GM23248 (cell line): ENCODE data around the gene KRTAP2-3. TPM values are rescaled to one million over a fixed set of nuclear protein-coding genes. Genes with fewer than 3 reads are reported as not detected.

Source experiments
- DNase-seq: peaks from one replicate; pipeline ENCODE4 v3.0.0-alpha.2; 2015
- H2AFZ ChIP-seq: fragments of 200-600 bp; sonication (generic); 2 replicates; pipeline ENCODE4 v1.6.1; 2016; ENCODE audit warnings: antibody characterized with exemption
- H3F3A ChIP-seq: fragments of 200-600 bp; sonication (generic); 2 replicates; pipeline ENCODE4 v1.6.1; 2016; ENCODE audit warnings: mild to moderate bottlenecking, antibody characterized with exemption, mixed run types; ENCODE audit not compliant: insufficient read depth
- H3K27ac ChIP-seq: fragments of 200-600 bp; sonication (generic); 2 replicates; pipeline ENCODE4 v1.5.1; 2016; ENCODE audit warnings: mild to moderate bottlenecking
- H3K27me3 ChIP-seq: fragments of 200-600 bp; sonication (generic); replicated peaks from 2 replicates; pipeline ENCODE4 v1.6.1; 2016; ENCODE audit warnings: mild to moderate bottlenecking; ENCODE audit not compliant: insufficient read depth
- H3K36me3 ChIP-seq: fragments of 200-600 bp; sonication (generic); 2 replicates; pipeline ENCODE4 v1.6.1; 2016; ENCODE audit warnings: low read depth, mild to moderate bottlenecking
- H3K4me1 ChIP-seq: fragments of 200-600 bp; sonication (generic); 2 replicates; pipeline ENCODE4 v1.6.1; 2016; ENCODE audit warnings: mild to moderate bottlenecking; ENCODE audit not compliant: insufficient read depth
- H3K4me2 ChIP-seq: fragments of 200-600 bp; sonication (generic); one replicate; pipeline ENCODE4 v1.6.1; 2016; ENCODE audit warnings: mild to moderate bottlenecking; ENCODE audit not compliant: unreplicated experiment
- H3K4me3 ChIP-seq: fragments of 200-600 bp; sonication (generic); 2 replicates; pipeline ENCODE4 v1.5.1; 2016; ENCODE audit warnings: mild to moderate bottlenecking
- H3K79me2 ChIP-seq: fragments of 200-600 bp; sonication (generic); 2 replicates; pipeline ENCODE4 v1.6.1; 2016; ENCODE audit warnings: mild to moderate bottlenecking; ENCODE audit not compliant: insufficient read depth
- H3K9ac ChIP-seq: fragments of 200-600 bp; sonication (generic); 2 replicates; pipeline ENCODE4 v1.6.1; 2016; ENCODE audit warnings: mild to moderate bottlenecking
- H3K9me2 ChIP-seq: fragments of 200-600 bp; sonication (generic); 2 replicates; pipeline ENCODE4 v1.6.1; 2016; ENCODE audit warnings: mixed run types, mild to moderate bottlenecking, moderate library complexity; ENCODE audit not compliant: insufficient read depth
- H3K9me3 ChIP-seq: fragments of 200-600 bp; sonication (generic); one replicate; pipeline ENCODE4 v1.6.1; 2017; ENCODE audit warnings: low read depth
- H4K20me1 ChIP-seq: fragments of 200-600 bp; sonication (generic); 2 replicates; pipeline ENCODE4 v1.6.0; 2016; ENCODE audit not compliant: insufficient read depth
- EZH2 ChIP-seq: fragments of 200-600 bp; sonication (generic); IDR thresholded peaks from 2 replicates; pipeline ENCODE4 v1.6.1; 2018; ENCODE audit warnings: antibody characterized with exemption, mild to moderate bottlenecking; ENCODE audit not compliant: insufficient read depth, poor library complexity, severe bottlenecking
- EZH2phosphoT487 ChIP-seq: fragments of 200-600 bp; sonication (generic); IDR thresholded peaks from 2 replicates; pipeline ENCODE4 v1.6.1; 2018; ENCODE audit warnings: antibody characterized with exemption, moderate library complexity, mild to moderate bottlenecking, low read depth; ENCODE audit not compliant: insufficient read depth
- WGBS, 2 experiments: methylation state at CpG; one replicate each; pipeline ENCODE4 v1.1.6; 2015 to 2017; ENCODE audit warnings: low lambda C conversion rate in 2 of 2, low coverage in 1 of 2; ENCODE audit errors: missing lambda C conversion rate in 2 of 2; 5-methylcytosine and 5-hydroxymethylcytosine counted together
- in situ Hi-C: fragments of 300-500 bp; cut with MboI; formaldehyde crosslinking; loops from 2 replicates; pipeline ENCODE4 v1.15.0; 2020
- polyA plus RNA-seq: library from polyadenylated mRNA; unstranded; fragments of >200 nt; fragmentation: Nextera tagmentation; extraction: Ambion mirVana; gene quantifications from 2 replicates; pipeline ENCODE4 v1.2.1, GENCODE V29; 2016
- total RNA-seq: library from RNA; depleted of rRNA; stranded (reverse); fragments of >200 nt; shearing (Covaris generic); gene quantifications from 2 replicates; pipeline ENCODE4 v1.2.3, GENCODE V29; 2014

KRTAP2-3 gene
- total and polyA plus RNA-seq, 2 experiments from 2014 or later, result 13.4 to 55.2 TPM

DNA sequence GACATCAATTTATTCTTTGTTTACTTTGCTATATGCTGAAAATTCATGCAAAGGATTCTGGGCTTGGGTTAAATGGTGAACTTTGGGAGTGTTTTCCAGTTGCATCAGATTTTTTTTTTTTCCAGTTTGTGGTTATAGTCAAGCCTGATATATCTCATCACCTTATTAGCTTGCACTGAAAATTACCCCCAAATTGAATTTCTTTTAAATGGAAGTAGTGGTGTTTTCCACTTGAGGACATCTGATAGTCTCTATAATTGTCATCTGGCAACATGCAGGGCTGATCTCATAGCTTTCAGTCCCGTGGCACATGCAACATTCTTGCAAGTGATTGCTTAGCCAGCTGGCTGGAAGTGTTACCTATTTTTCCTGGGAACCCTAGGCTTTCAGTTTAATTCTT, 46.3 kb downstream of the KRTAP2-3 start:
- no peaks in the 10 kb centered on the region for H4K20me1 ChIP-seq
- no peak overlapping the region for H3K9ac ChIP-seq
- peaks cover 16% of the 10 kb centered on the region for H3K4me1 ChIP-seq
- DNase-seq, result peak; percentile 79
- peaks cover 28% of the 10 kb centered on the region for H3F3A ChIP-seq
- H3K9me3 ChIP-seq, result no peaks in the 10 kb centered on the region
- TF ChIP-seq EZH2phosphoT487 (no peak), EZH2 (no peak)
- no peaks in the 10 kb centered on the region for H3K27me3 ChIP-seq
- peak overlapping the region; percentile 60 for H3K27ac ChIP-seq
- H3K4me3 ChIP-seq, result no peak overlapping the region
- no peaks in the 10 kb centered on the region for H3K79me2 ChIP-seq
- H2AFZ ChIP-seq, result no peak overlapping the region
- peak overlapping the region; percentile 16 for H3K4me2 ChIP-seq
- H3K9me2 ChIP-seq, result no peaks in the 10 kb centered on the region
- 0 to 13% methylated on average over 1 of the region's 1 CpG for WGBS, 2 experiments
- in situ Hi-C loops, result no loop called here
- no peaks in the 10 kb centered on the region for H3K36me3 ChIP-seq

DNA sequence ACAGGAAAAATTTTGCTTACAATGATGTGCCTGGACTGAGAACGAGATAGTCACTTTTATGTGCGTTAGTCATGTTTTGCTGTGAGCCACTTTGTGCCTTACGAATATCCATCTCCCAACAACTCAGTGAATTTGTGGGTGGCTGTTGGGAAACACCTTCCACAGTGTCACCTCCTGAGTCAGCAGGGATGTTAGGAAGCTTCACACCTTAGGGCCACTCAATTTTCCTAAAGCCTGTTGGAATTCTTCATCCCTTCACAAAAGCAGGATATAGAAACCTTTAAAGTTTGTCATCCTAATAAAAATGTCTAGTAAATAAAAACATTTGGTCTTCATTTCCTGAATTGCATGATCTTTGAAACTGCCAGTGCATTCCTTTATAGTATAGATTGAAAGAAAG, 46.7 kb downstream of the KRTAP2-3 start:
- no peaks in the 10 kb centered on the region for H4K20me1 ChIP-seq
- no peaks in the 10 kb centered on the region for H3K9me2 ChIP-seq
- H3K4me1 ChIP-seq, result peaks cover 16% of the 10 kb centered on the region
- no peaks in the 10 kb centered on the region for H3K36me3 ChIP-seq
- peak overlapping the region; percentile 16 for H3K4me2 ChIP-seq
- H3K79me2 ChIP-seq, result no peaks in the 10 kb centered on the region
- WGBS, 2 experiments, result 8 to 10% methylated on average over 3 of the region's 3 CpGs
- H3K27me3 ChIP-seq, result no peaks in the 10 kb centered on the region
- H3K9me3 ChIP-seq, result no peaks in the 10 kb centered on the region
- H3F3A ChIP-seq, result peaks cover 28% of the 10 kb centered on the region
- TF ChIP-seq EZH2phosphoT487 (no peak), EZH2 (no peak)
- peak; percentile 81 for DNase-seq
- in situ Hi-C loops, result no loop called here
- peak overlapping the region; percentile 60 for H3K27ac ChIP-seq
- no peak overlapping the region for H3K9ac ChIP-seq
- H3K4me3 ChIP-seq, result no peak overlapping the region
- peak overlapping the region; percentile 34 for H2AFZ ChIP-seq

DNA sequence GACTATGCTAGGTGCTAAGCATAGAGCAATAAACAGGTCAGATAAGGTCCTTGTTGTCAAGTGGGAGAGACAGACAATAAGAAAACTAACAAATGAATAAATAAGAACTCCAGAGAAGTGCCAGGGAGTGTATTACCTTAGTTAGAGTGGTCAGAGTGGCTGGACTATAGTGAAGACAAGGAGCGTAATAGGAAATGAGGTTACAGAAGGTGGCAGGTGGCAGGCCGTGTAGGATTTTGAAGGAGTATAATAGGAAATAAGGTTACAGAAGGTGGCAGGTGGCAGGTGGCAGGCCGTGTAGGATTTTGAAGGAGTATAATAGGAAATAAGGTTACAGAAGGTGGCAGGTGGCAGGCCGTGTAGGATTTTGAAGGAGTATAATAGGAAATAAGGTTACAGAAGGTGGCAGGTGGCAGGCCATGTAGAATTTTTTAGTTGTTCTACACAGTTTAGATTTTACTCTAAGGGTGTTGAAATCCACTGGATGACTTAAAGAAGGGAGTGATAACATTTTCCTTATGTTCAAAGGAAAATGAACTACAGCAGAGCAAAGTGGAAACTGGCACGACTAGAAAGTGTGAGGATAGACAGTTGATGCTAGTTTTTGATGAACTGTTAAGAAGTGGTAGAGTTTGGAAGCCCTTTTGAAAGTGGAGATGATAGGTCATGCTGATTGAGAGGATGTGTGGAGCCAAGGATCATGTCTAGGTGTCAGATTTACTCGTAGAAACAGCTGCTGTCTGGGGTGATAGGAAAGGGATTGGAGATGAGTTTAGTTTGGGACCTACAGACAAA, 47.4 kb downstream of the KRTAP2-3 start:
- Histone ChIP-seq H2AFZ (peak overlapping the region; percentile 34), H3K4me1 (peaks cover 16% of the 10 kb centered on the region)

DNA sequence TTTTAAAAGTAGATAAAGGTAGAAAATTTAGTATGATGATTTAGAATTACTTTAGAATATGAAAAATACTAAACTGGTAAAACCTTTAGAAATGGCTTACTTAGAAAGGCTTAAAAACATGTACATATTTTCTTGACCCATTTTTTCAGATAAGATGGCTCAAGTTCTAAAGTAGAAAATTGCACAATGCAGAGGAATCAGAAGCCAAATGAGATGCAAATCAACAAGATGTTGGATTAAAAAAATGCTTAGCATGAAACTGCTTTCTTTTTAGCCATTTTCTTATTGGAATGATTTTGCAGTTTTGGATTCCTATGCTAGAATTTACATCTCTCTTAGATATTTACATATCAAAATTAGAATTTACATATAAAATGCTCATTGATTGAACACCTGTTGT, 49.5 kb downstream of the KRTAP2-3 start:
- no peaks in the 10 kb centered on the region for H3K9me3 ChIP-seq
- no peaks in the 10 kb centered on the region for H3K27me3 ChIP-seq
- no peak overlapping the region for H3K4me2 ChIP-seq
- peaks cover 16% of the 10 kb centered on the region for H3K4me1 ChIP-seq
- H3K79me2 ChIP-seq, result no peaks in the 10 kb centered on the region
- no peaks in the 10 kb centered on the region for H3K9me2 ChIP-seq
- no peak for DNase-seq
- no peak for TF ChIP-seq EZH2
- TF ChIP-seq EZH2phosphoT487, result no peak
- H2AFZ ChIP-seq, result no peak overlapping the region
- H3K4me3 ChIP-seq, result no peak overlapping the region
- H4K20me1 ChIP-seq, result no peaks in the 10 kb centered on the region
- no peak overlapping the region for H3K9ac ChIP-seq
- peaks cover 28% of the 10 kb centered on the region for H3F3A ChIP-seq
- in situ Hi-C loops, result no loop called here
- no peak overlapping the region for H3K27ac ChIP-seq
- H3K36me3 ChIP-seq, result no peaks in the 10 kb centered on the region

More for the DNA sequence above, 47.4 kb downstream of the KRTAP2-3 start:
- no peak for TF ChIP-seq EZH2
- TF ChIP-seq EZH2phosphoT487, result no peak
- DNase-seq, result no peak
- H3K4me2 ChIP-seq, result peak overlapping the region; percentile 16
- H3K9ac ChIP-seq, result no peak overlapping the region
- 90 to 91% methylated on average over 6 of the region's 6 CpGs for WGBS, 2 experiments
- no peaks in the 10 kb centered on the region for H3K27me3 ChIP-seq
- no peaks in the 10 kb centered on the region for H3K9me3 ChIP-seq
- H4K20me1 ChIP-seq, result no peaks in the 10 kb centered on the region
- H3K36me3 ChIP-seq, result no peaks in the 10 kb centered on the region
- H3K27ac ChIP-seq, result peak overlapping the region; percentile 60
- H3K4me3 ChIP-seq, result no peak overlapping the region
- H3F3A ChIP-seq, result peaks cover 28% of the 10 kb centered on the region
- H3K79me2 ChIP-seq, result no peaks in the 10 kb centered on the region
- in situ Hi-C loops, result no loop called here
- H3K9me2 ChIP-seq, result no peaks in the 10 kb centered on the region

DNA sequence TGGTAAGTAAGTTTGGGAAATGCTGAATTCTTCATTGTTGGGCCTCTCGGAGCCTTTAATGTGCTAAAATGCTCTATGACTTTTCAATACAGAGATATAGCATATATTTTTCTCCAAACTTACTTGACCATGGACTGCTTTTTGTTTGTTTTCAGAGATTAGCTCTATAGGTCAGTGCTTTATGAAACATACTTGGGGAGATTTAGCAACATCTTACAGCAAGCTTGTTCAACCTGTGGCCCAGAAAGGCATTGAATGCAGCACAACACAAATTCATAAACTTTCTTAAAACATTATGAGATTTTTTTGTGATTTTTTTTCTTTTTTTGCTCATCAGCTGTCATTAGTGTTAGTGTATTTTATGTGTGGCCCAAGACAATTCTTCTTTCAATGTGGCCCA, 50.0 kb downstream of the KRTAP2-3 start:
- Histone ChIP-seq H3K4me1 (peaks cover 16% of the 10 kb centered on the region), H4K20me1 (no peaks in the 10 kb centered on the region), H3K79me2 (no peaks in the 10 kb centered on the region), H3F3A (peaks cover 28% of the 10 kb centered on the region), H3K27ac (no peak overlapping the region), H2AFZ (no peak overlapping the region), H3K36me3 (no peaks in the 10 kb centered on the region), H3K9me3 (no peaks in the 10 kb centered on the region), H3K9me2 (no peaks in the 10 kb centered on the region), H3K27me3 (no peaks in the 10 kb centered on the region), H3K4me2 (no peak overlapping the region), H3K4me3 (no peak overlapping the region), H3K9ac (no peak overlapping the region)
- in situ Hi-C loops, result no loop called here
- no peak for DNase-seq
- WGBS, 2 experiments, result 94 to 100% methylated on average over 1 of the region's 1 CpG
- no peak for TF ChIP-seq EZH2
- TF ChIP-seq EZH2phosphoT487, result no peak
